ENCODE data around the gene UQCRQ. TPM values are rescaled to one million over a fixed set of nuclear protein-coding genes. Genes with fewer than 3 reads are reported as not detected.

Gene UQCRQ
- total and polyA plus RNA-seq, 2 of the 13 experiments (the other 11 are each of a cell fraction or from before 2014, with no cell fraction given): 257 to 575 TPM

DNA sequence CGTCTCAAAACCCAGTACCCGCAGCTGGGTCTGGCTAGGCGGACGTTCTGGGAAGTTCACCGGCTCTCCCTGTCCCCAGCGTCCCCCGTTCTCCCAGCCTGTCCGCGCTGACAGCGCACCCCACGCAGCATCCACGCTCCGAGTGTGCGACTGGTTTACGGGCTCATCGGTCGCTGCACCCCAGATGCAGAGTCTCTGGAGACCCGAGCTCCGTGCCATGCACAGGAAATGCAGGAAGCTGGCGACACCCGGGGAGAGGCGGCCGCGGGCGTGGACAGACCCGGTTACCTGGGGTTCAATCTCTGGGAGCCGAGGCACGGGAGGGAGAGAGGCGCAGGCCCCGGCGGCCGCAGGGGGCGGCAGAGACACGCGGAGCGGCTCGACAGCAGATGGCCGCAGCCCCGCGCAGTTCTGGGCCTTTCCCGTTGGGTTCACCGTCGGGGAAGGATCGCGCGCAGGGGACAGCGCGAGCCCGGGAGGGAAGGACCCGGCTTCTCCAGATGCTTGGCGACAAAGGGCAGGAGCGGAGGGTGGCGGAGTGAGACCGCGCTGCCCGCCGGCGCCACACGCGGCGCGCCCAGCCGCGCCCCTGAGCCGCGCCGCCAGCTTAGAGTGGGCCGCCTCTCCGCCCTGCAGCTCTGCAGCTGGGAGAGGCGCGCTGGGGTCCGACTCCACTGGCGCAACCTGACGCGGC lies 36.6 kb upstream of the UQCRQ start (continued):
- TF ChIP-seq, protein P1, sequence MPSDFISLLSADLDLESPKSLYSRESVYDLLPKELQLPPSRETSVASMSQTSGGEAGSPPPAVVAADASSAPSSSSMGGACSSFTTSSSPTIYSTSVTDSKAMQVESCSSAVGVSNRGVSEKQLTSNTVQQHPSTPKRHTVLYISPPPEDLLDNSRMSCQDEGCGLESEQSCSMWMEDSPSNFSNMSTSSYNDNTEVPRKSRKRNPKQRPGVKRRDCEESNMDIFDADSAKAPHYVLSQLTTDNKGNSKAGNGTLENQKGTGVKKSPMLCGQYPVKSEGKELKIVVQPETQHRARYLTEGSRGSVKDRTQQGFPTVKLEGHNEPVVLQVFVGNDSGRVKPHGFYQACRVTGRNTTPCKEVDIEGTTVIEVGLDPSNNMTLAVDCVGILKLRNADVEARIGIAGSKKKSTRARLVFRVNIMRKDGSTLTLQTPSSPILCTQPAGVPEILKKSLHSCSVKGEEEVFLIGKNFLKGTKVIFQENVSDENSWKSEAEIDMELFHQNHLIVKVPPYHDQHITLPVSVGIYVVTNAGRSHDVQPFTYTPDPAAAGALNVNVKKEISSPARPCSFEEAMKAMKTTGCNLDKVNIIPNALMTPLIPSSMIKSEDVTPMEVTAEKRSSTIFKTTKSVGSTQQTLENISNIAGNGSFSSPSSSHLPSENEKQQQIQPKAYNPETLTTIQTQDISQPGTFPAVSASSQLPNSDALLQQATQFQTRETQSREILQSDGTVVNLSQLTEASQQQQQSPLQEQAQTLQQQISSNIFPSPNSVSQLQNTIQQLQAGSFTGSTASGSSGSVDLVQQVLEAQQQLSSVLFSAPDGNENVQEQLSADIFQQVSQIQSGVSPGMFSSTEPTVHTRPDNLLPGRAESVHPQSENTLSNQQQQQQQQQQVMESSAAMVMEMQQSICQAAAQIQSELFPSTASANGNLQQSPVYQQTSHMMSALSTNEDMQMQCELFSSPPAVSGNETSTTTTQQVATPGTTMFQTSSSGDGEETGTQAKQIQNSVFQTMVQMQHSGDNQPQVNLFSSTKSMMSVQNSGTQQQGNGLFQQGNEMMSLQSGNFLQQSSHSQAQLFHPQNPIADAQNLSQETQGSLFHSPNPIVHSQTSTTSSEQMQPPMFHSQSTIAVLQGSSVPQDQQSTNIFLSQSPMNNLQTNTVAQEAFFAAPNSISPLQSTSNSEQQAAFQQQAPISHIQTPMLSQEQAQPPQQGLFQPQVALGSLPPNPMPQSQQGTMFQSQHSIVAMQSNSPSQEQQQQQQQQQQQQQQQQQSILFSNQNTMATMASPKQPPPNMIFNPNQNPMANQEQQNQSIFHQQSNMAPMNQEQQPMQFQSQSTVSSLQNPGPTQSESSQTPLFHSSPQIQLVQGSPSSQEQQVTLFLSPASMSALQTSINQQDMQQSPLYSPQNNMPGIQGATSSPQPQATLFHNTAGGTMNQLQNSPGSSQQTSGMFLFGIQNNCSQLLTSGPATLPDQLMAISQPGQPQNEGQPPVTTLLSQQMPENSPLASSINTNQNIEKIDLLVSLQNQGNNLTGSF (CRISPR knock-in tag; IDR thresholded peaks at IDR 0.05): peak; percentile 40; the same call in 1 of the 2 replicates
- TF ChIP-seq FOXP1 (IDR thresholded peaks at IDR 0.05) (no peak), FOXP1 (CRISPR knock-in tag; IDR thresholded peaks at IDR 0.05) (no peak), ETS1 (CRISPR knock-in tag; IDR thresholded peaks at IDR 0.05) (no peak), MTA3 (CRISPR knock-in tag; IDR thresholded peaks at IDR 0.05) (no peak), ZNF615 (CRISPR knock-in tag; IDR thresholded peaks at IDR 0.05; ENCODE audit: borderline replicate concordance) (0 out of 2 replicates have a peak, but pooled peaks have one; percentile 72), ZNF230 (CRISPR knock-in tag; IDR thresholded peaks at IDR 0.05) (no peak), MTF2 (CRISPR knock-in tag; IDR thresholded peaks at IDR 0.05; ENCODE audit: borderline replicate concordance) (no peak; the same call in 1 of the 2 replicates), ELF3 (CRISPR knock-in tag; IDR thresholded peaks at IDR 0.05) (peak; percentile 37), AKNA (CRISPR knock-in tag; IDR thresholded peaks at IDR 0.05; ENCODE audit: borderline replicate concordance) (no peak), ZNF839 (CRISPR knock-in tag; IDR thresholded peaks at IDR 0.05; ENCODE audit: borderline replicate concordance) (peak; percentile 46; the same call in 1 of the 2 replicates), HNF4G (IDR thresholded peaks at IDR 0.05; ENCODE audit: borderline replicate concordance, low read depth, low read length) (peak; percentile 43; the same call in 1 of the 2 replicates), HNF4G (CRISPR knock-in tag; IDR thresholded peaks at IDR 0.05; ENCODE audit: borderline replicate concordance, low read depth) (no peak), ZNF430 (CRISPR knock-in tag; IDR thresholded peaks at IDR 0.05) (no peak)
- TF ChIP-seq, protein P2, sequence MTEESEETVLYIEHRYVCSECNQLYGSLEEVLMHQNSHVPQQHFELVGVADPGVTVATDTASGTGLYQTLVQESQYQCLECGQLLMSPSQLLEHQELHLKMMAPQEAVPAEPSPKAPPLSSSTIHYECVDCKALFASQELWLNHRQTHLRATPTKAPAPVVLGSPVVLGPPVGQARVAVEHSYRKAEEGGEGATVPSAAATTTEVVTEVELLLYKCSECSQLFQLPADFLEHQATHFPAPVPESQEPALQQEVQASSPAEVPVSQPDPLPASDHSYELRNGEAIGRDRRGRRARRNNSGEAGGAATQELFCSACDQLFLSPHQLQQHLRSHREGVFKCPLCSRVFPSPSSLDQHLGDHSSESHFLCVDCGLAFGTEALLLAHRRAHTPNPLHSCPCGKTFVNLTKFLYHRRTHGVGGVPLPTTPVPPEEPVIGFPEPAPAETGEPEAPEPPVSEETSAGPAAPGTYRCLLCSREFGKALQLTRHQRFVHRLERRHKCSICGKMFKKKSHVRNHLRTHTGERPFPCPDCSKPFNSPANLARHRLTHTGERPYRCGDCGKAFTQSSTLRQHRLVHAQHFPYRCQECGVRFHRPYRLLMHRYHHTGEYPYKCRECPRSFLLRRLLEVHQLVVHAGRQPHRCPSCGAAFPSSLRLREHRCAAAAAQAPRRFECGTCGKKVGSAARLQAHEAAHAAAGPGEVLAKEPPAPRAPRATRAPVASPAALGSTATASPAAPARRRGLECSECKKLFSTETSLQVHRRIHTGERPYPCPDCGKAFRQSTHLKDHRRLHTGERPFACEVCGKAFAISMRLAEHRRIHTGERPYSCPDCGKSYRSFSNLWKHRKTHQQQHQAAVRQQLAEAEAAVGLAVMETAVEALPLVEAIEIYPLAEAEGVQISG (CRISPR knock-in tag; IDR thresholded peaks at IDR 0.05): no peak
